T-helper 2 cell treated with Interferon-gamma antibody and Interleukin-4, amounts not matched to agents 100 ng/mL and 5 ng/mL, for 36 hours (primary cell): ENCODE measurements around the gene SKI. TPM values are rescaled to one million over a fixed set of nuclear protein-coding genes. Genes with fewer than 3 reads are reported as not detected.

ENCODE experiments used
- intact Hi-C: fragments of 100-400 bp; cut with micrococcal nuclease; formaldehyde crosslinking; loops from one replicate; pipeline ENCODE4 v1.15.1; 2023
- total RNA-seq: library from RNA; stranded (reverse); gene quantifications from 2 replicates; pipeline ENCODE4 v1.2.3, GENCODE V29; 2022

Gene SKI
- total RNA-seq, 1 donor from 2014 or later, result 61.6 TPM

GRCh38 chr1:2227346-2228156 is 568 bp upstream of the SKI start:
- intact Hi-C loops, result no loop called here

GRCh38 chr1:2228694-2229036 is 546 bp downstream of the SKI start:
- intact Hi-C loops, result no loop called here

- intact Hi-C loops, result no loop called here
These were observed 1.1 kb downstream of the SKI start for GRCh38 chr1:2229037-2229864.

- intact Hi-C loops, result loop anchor here (2.0 kb wide), 1 partner anchor 25 kb away; no protein-coding TSS in a partner anchor
These were observed 2.0 kb downstream of the SKI start for GRCh38 chr1:2229911-2230731.

DNA sequence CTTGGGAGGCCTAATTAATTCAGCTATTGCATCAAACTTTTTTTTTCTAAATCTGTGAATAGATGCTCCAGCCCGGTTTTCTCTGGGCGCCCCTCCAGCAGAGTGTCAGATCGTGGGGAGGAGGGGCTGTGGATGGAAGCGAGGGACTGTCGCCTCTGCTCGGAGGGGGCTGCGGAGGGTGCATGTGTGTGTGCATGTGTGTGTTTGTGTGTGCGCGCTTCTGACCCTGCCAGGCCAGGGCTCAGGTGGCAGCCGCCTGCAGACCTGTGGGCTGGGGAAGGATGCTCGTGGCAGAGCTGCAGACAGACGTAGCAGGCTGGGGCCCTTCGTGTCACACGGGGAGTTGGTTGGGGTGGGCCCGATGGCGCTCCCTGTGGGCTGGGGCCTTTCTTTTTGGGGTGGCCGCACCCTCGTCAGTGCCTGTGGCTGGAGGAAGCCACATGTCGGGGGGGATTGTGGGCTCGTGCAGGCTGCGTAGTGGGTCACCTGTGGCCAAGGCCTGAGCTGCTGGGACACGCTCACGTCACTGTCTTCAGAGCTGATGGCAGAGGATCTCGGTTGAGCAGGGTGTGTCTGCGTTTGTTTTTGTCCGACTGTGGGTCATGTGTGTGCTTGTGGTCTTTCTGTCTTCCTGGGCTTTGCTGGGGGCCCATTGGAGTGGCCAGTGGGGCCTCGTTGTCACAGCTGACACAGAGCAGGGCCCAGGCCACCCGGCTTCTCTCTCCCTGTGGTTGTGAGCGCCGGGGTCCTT is 2.8 kb downstream of the SKI start:
- intact Hi-C loops, result loop anchor here (2.0 kb wide), 1 partner anchor 26 kb away; no protein-coding TSS in a partner anchor

- intact Hi-C loops, result loop anchor here (1.0 to 2.0 kb wide), 2 partner anchors 24 to 27 kb away; no protein-coding TSS in a partner anchor
These were observed 3.6 kb downstream of the SKI start for GRCh38 chr1:2231532-2232254.

DNA sequence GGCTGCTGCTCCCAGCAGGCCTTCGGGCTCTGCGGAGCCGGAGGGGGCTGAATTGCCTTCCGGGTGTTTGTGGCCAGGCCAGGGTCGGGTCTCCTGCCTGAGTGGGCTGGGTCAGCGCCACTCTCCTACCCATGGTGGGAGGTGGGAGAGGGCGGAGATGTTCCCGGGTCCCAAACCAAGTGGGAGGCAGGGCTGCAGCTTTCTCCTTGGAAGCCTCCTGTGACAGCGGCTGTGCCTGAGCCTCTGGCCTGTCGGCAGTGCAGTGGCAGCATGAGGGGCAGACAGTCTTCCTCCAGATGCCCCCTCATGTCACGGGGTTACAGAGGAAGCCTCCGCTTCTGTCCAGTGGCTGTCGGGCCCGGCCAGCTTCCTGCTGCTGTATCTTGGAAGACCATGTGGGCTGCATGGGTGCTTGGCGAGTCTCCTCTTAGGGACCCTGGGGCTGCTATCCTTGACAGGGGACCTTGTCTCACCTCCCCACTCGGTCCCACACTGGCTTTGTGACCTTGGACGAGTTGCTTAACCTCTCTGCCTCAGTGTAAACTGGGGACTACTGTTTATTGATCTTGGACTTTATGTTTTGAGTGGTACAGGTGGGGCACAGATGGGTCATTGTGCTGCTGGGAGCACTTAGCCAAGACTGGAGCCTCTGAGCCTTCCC is 4.3 kb downstream of the SKI start:
- intact Hi-C loops, result loop anchor here (1.0 kb wide), 1 partner anchor 23 kb away; no protein-coding TSS in a partner anchor

DNA sequence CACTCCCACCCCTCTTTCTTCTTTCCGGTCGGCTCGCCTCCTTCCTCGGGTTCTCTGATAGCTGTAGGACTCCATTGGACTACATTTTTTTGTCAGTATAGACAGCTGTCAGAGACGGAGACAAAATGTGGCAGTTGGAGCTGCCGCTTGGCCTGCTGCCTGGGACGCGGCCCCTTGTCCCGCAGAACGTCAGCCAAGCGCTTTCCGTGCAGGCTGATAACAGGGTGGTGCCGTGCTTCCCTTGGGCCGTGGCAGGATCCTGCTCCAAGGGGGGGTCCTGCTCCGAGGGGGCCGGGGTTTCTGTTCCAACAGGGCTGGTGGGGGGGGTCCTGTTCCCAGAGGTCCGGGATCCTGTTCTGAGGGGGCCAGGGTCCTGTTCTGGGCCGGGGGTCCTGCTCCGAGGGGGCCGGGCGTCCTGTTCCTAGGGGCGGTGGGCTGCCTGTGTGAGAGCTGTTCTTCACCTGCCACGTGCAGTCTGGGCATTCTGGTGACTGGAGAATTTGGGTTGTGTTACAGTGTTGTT is 4.9 kb downstream of the SKI start:
- intact Hi-C loops, result loop anchor here (1.0 kb wide), 1 partner anchor 22 kb away; no protein-coding TSS in a partner anchor

- intact Hi-C loops, result no loop called here
These were observed 5.3 kb downstream of the SKI start for GRCh38 chr1:2233468-2233867.

DNA sequence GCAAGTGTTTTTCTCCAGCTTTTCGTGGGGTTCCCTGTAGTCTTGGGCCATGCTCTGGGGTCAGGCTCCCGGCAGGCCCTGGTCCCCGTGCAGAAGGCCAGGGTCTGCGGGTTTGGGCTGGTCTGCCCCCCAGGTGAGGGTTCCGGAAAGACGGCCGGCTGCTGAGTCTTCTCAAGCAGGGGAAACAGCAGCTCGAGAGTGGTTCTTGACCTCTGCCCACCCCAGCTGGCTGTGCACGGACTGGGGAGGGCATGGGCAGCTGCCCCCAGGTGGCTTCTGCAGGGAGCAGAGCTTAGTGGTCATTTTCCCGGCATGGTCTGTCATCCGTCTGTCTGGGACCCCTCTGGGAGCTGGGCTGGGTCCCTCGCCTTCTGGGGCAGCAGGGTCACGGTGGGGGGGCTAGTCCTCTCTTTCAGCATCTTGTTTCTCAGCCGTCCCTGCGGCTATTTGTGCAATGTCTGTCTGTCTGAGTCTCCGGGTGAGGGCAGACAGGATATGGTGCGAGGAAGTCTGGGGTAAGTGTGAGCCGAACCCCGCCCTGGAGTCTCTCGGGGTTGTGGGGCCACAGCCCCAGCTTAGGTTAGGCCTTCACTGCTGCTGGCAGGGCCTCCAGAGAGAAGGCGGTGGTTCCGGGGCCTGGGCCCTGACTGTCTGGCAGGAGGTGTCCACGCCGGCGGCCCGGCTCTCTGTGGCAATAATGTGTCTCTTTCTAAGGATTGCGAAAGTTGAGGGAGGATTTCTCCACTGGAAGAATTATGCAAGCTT is 6.1 kb downstream of the SKI start:
- intact Hi-C loops, result loop anchor here (2.0 kb wide), 2 partner anchors 57 to 67 kb away; no protein-coding TSS in a partner anchor

- intact Hi-C loops, result loop anchor here (2.0 kb wide), 2 partner anchors 56 to 66 kb away; no protein-coding TSS in a partner anchor
These were observed 6.6 kb downstream of the SKI start for GRCh38 chr1:2234762-2235113.

DNA sequence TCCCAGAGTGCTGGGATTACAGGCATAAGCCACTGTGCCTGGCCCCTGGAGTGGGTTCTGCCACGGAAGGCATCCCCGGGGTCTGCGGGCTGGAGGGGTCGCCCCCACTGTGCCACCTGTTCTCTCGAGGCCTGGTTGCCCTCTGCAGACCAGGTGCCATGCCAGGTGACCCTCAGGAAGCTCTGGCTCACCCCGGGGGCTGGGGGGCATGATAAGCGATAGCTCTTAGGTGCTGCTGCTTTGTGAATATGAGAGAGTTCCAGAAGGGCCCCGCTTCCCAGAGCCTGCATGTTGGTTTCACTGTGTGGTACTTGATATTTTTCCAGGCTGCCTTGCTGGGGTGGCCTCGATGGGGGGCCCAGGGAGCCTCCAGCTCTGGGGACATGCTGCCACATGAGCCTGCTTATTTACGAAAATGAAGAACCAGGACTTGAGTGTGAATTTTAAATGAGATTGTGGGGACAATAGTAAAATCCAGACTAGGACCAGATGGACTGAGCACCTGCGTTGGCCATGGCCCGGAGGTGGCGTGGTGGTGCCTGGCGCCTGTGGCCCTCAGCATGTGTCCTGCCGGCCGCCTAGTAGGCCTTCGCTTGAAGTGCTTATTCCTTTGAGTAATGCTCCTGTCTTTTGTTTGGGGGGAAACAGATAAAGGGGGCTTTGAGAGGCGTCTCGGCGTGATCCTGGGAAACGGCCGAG is 7.3 kb downstream of the SKI start:
- intact Hi-C loops, result loop anchor here (2.0 kb wide), 2 partner anchors 55 to 65 kb away; no protein-coding TSS in a partner anchor

- intact Hi-C loops, result no loop called here
These were observed 8.9 kb downstream of the SKI start for GRCh38 chr1:2236695-2237677.

- intact Hi-C loops, result no loop called here
These were observed 9.7 kb downstream of the SKI start for GRCh38 chr1:2237773-2238172.

DNA sequence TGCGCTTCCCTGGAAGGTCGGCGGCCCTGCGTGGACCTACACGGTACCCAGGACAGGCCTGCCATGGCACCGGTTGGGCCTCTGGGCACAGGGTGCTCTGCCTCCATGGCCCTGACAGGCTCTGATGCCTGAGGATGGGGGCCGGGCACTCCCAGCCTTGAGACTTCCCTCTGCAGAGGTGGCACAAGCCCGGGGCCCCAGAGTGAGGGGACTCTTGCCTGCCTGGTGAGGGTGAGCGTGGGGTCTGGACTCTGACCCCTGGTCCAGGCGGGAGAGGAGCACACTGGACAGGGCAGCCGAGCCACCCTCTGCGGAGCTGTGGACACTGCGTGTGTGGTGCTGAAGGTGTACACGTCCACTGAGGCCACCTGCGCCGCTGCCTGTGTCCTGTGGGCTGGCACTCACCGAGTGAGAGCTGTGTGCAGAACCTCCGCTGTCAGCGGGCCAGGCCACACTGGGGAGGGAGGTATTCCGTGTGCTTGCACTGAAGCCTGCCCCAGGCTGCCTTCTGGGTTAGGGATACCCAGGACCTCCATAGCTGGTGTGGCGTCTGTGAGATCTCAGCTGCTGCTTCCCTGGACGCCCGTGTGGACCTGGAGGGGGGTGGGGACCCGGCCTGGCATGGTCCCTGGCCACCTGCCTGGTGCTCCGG is 10.4 kb downstream of the SKI start:
- intact Hi-C loops, result no loop called here

GRCh38 chr1:2239013-2239370 is 10.9 kb downstream of the SKI start:
- intact Hi-C loops, result no loop called here
